ENCODE results near the gene CFAP58.

DNA sequence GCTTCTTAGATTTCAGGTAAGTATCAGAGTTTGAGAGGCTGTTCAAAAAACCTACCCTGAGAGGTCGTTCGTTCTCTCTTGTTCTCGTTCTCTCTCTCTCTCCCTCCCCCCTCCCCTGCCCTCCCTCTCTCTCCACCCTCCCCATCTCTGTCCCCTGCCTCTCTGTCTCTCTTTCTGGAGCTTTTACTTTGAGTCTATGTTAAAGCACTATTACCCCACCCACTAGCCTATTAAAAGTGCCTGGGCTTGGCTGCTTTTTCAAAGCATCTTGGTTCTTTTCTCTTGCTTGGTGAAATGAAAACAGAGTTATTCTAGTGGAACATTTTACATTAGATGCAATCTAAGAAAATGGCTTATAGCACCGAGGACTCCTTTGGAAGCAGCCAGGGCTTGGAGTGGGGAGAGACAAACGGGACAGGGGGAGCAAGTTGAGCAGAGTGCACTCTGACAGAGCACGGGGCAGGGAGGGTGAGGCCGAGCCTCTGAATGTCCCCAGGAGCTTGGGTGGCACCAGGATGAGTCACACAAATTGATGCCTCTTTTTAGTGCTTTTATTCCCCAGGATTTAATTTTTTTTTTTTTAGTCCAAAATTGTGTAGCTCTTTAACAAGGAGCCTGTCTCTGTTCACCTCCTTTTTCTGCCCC lies 134.3 kb downstream of the CFAP58 start:
- TF ChIP-seq, protein P1, sequence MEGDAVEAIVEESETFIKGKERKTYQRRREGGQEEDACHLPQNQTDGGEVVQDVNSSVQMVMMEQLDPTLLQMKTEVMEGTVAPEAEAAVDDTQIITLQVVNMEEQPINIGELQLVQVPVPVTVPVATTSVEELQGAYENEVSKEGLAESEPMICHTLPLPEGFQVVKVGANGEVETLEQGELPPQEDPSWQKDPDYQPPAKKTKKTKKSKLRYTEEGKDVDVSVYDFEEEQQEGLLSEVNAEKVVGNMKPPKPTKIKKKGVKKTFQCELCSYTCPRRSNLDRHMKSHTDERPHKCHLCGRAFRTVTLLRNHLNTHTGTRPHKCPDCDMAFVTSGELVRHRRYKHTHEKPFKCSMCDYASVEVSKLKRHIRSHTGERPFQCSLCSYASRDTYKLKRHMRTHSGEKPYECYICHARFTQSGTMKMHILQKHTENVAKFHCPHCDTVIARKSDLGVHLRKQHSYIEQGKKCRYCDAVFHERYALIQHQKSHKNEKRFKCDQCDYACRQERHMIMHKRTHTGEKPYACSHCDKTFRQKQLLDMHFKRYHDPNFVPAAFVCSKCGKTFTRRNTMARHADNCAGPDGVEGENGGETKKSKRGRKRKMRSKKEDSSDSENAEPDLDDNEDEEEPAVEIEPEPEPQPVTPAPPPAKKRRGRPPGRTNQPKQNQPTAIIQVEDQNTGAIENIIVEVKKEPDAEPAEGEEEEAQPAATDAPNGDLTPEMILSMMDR (IDR thresholded peaks at IDR 0.05), result no peak
- no peak for TF ChIP-seq POLR2A (IDR thresholded peaks at IDR 0.05)
